CD4-positive, alpha-beta T cell (primary cell): ENCODE data around the gene RIPOR3. TPM values are rescaled to one million over a fixed set of nuclear protein-coding genes. Genes with fewer than 3 reads are reported as not detected.

Experiments
- ATAC-seq: fragments of 200-7000 bp; cut with Tn5 transposase; one replicate; pipeline ENCODE4 v1.10.0; 2022; ENCODE audit warnings: mild to moderate bottlenecking; ENCODE audit not compliant: poor library complexity
- CTCF ChIA-PET: fragments of 350-600 bp; sonication (Branson Sonifier 250); formaldehyde crosslinking; loops from one replicate; lab custom pipeline; 2021; ENCODE audit warnings: antibody characterized with exemption, inconsistent platforms; lab: Charles Lee
- POLR2A ChIA-PET: fragments of 350-600 bp; sonication (Branson Sonifier 250); formaldehyde crosslinking; loops from one replicate; lab custom pipeline; 2021; ENCODE audit warnings: antibody characterized with exemption, inconsistent platforms; lab: Charles Lee
- DNase-seq, 14 experiments: peaks; one replicate each; pipeline ENCODE4 v3.0.0-alpha.2; 2013 to 2020; ENCODE audit warnings: mixed read lengths in 2 of 14
- H3K27ac ChIP-seq, 2 donors: one replicate each; pipeline versions ENCODE4 v1.5.1 to v1.7.0; 2013; ENCODE audit warnings: low read length in 2 of 2, low read depth in 1 of 2, mild to moderate bottlenecking in 1 of 2
- H3K27me3 ChIP-seq, 2 experiments: 1 replicate in 1 of 2; 2 replicates in 1 of 2; pipeline versions ENCODE4 v1.6.1 to v1.7.0; 2013; ENCODE audit warnings: low read length in 2 of 2, control low read depth in 1 of 2, mild to moderate bottlenecking in 1 of 2, moderate library complexity in 1 of 2; ENCODE audit not compliant: insufficient read depth in 2 of 2, control insufficient read depth in 1 of 2
- H3K36me3 ChIP-seq: one replicate; pipeline ENCODE4 v1.6.1; 2013; ENCODE audit warnings: low read length, control low read depth; ENCODE audit not compliant: insufficient read depth
- H3K4me1 ChIP-seq: one replicate; pipeline ENCODE4 v1.6.1; 2013; ENCODE audit warnings: low read length, control low read depth; ENCODE audit not compliant: insufficient read depth
- H3K4me3 ChIP-seq: one replicate; pipeline ENCODE4 v1.5.1; 2013; ENCODE audit warnings: mild to moderate bottlenecking, low read length, moderate library complexity
- H3K9me3 ChIP-seq, 2 experiments: 1 replicate in 1 of 2; 2 replicates in 1 of 2; pipeline versions ENCODE4 v1.6.1 to v1.7.0; 2013; ENCODE audit warnings: low read length in 2 of 2, mild to moderate bottlenecking in 2 of 2, control low read depth in 1 of 2, moderate library complexity in 1 of 2; ENCODE audit not compliant: control insufficient read depth in 1 of 2, insufficient read depth in 1 of 2
- H3K27ac Mint-ChIP-seq: one replicate; pipeline ENCODE4 v1.8.0; 2020; ENCODE audit warnings: mixed read lengths
- H3K27me3 Mint-ChIP-seq: one replicate; pipeline ENCODE4 v1.8.0; 2021; ENCODE audit warnings: mixed read lengths
- H3K36me3 Mint-ChIP-seq: one replicate; pipeline ENCODE4 v1.8.0; 2021; ENCODE audit warnings: low read depth, mixed read lengths
- H3K4me1 Mint-ChIP-seq: one replicate; pipeline ENCODE4 v1.8.0; 2021; ENCODE audit warnings: low read depth, mixed read lengths
- H3K4me3 Mint-ChIP-seq: one replicate; pipeline ENCODE4 v1.8.0; 2020; ENCODE audit warnings: mild to moderate bottlenecking, mixed read lengths
- H3K9me3 Mint-ChIP-seq: one replicate; pipeline ENCODE4 v1.8.0; 2020; ENCODE audit warnings: mixed read lengths
- CTCF ChIP-seq: fragments of 200-600 bp; IDR thresholded peaks from one replicate; pipeline ENCODE4 v1.8.0; 2022; ENCODE audit warnings: antibody characterized with exemption, mild to moderate bottlenecking
- intact Hi-C, 2 experiments: fragments of 100-400 bp; cut with DNase I in 1 of 2; cut with micrococcal nuclease in 1 of 2; formaldehyde crosslinking; loops; one replicate each; pipeline versions ENCODE4 v1.15.1 to v1.9.0; 2023 to 2025; cut with DNase I, micrococcal nuclease
- total RNA-seq, 174 experiments: library from RNA in 2 of 174; stranded (reverse) in 2 of 174; gene quantifications; one replicate each; pipeline ENCODE4 v1.2.3 and lab custom pipeline; 2021 to 2026

RIPOR3 gene
- total RNA-seq, 2 experiments from 2014 or later: not detected

- Mint-ChIP-seq H3K36me3 (no peaks in the 10 kb centered on the region), H3K27me3 (no peaks in the 10 kb centered on the region), H3K4me3 (no peak overlapping the region), H3K27ac (no peak overlapping the region), H3K4me1 (no peaks in the 10 kb centered on the region), H3K9me3 (no peaks in the 10 kb centered on the region)
- H3K4me1 ChIP-seq: no peaks in the 10 kb centered on the region
- ATAC-seq: no peak
- no peak for TF ChIP-seq CTCF
- intact Hi-C loops: loop anchor here in 1 of 2 experiments (10.0 kb wide), 1 partner anchor 115 kb away; no protein-coding TSS in a partner anchor
- H3K27ac ChIP-seq: no peak overlapping the region
- ChIA-PET POLR2A (no interaction called here), CTCF (no interaction called here)
- H3K9me3 ChIP-seq: peaks cover 5 to 18% of the 10 kb centered on the region in 2 experiments
- H3K36me3 ChIP-seq: no peaks in the 10 kb centered on the region
- H3K4me3 ChIP-seq: no peak overlapping the region
- DNase-seq: no peak
- peaks cover 0 to 2% of the 10 kb centered on the region in 2 experiments for H3K27me3 ChIP-seq
Observed at GRCh38 chr20:50649590-50649989, 41.8 kb downstream of the RIPOR3 start.

- no peaks in the 10 kb centered on the region for H3K27me3 Mint-ChIP-seq
- peaks cover 5 to 18% of the 10 kb centered on the region in 2 experiments for H3K9me3 ChIP-seq
- no peak overlapping the region for H3K4me3 ChIP-seq
- no peaks in the 10 kb centered on the region for H3K36me3 Mint-ChIP-seq
- DNase-seq: no peak
- H3K9me3 Mint-ChIP-seq: no peaks in the 10 kb centered on the region
- peaks cover 0 to 2% of the 10 kb centered on the region in 2 experiments for H3K27me3 ChIP-seq
- ChIA-PET CTCF (no interaction called here), POLR2A (no interaction called here)
- no peak overlapping the region for H3K27ac Mint-ChIP-seq
- ATAC-seq: no peak
- H3K36me3 ChIP-seq: no peaks in the 10 kb centered on the region
- no peak overlapping the region for H3K4me3 Mint-ChIP-seq
- no peaks in the 10 kb centered on the region for H3K4me1 ChIP-seq
- intact Hi-C loops: loop anchor here in 1 of 2 experiments (10.0 kb wide), 1 partner anchor 116 kb away; no protein-coding TSS in a partner anchor
- TF ChIP-seq CTCF: no peak
- H3K27ac ChIP-seq: no peak overlapping the region
- H3K4me1 Mint-ChIP-seq: no peaks in the 10 kb centered on the region
Observed at GRCh38 chr20:50648651-50649050, 42.7 kb downstream of the RIPOR3 start.

GRCh38 chr20:50646483-50646996 is 44.8 kb downstream of the RIPOR3 start:
- CTCF ChIA-PET: no interaction called here
- no peaks in the 10 kb centered on the region for H3K4me1 ChIP-seq
- Mint-ChIP-seq H3K9me3 (no peaks in the 10 kb centered on the region), H3K4me3 (no peak overlapping the region), H3K27me3 (no peaks in the 10 kb centered on the region), H3K4me1 (no peaks in the 10 kb centered on the region), H3K36me3 (no peaks in the 10 kb centered on the region), H3K27ac (no peak overlapping the region)
- no peak for TF ChIP-seq CTCF
- no peak for DNase-seq
- ATAC-seq: no peak
- no peaks in the 10 kb centered on the region for H3K36me3 ChIP-seq
- no peak overlapping the region for H3K27ac ChIP-seq
- intact Hi-C loops: loop anchor here in 1 of 2 experiments (10.0 kb wide), 1 partner anchor 118 kb away; no protein-coding TSS in a partner anchor
- no peak overlapping the region for H3K4me3 ChIP-seq
- POLR2A ChIA-PET: no interaction called here
- peaks cover 0 to 2% of the 10 kb centered on the region in 2 experiments for H3K27me3 ChIP-seq
- peaks cover 5 to 18% of the 10 kb centered on the region in 2 experiments for H3K9me3 ChIP-seq
